ENCODE results near the gene ITGBL1. TPM values are rescaled to one million over a fixed set of nuclear protein-coding genes. Genes with fewer than 3 reads are reported as not detected.

ITGBL1 gene
- total and polyA plus RNA-seq, 2 donors (not counting 3 experiments of a cell fraction or from before 2014, with no cell fraction given) = 4.6 to 8.8 TPM

GRCh38 chr13:101511161-101511560 is 58.7 kb downstream of the ITGBL1 start:
- DNase-seq (ENCODE audit: low read depth, low spot score) (no peak), FAIRE-seq (no peak)
- H2AFZ ChIP-seq (ENCODE audit: low read depth, low read length) = no peak overlapping the region
- no peak overlapping the region for H3K9ac ChIP-seq (replicated peaks; ENCODE audit: extremely low read depth, insufficient read depth, low read length)
- no peak overlapping the region for H3K4me3 ChIP-seq (replicated peaks in 1 of 3; ENCODE audit: insufficient read depth in 1 of 3, low read depth in 1 of 3, low read length in 3 of 3)
- peaks cover 28% of the 10 kb centered on the region for H3K4me1 ChIP-seq (ENCODE audit: control insufficient read depth, extremely low read depth, insufficient read depth, low read length)
- no peak overlapping the region for H3K27ac ChIP-seq (ENCODE audit: insufficient read depth, low read depth, low read length)
- CTCF ChIA-PET = interaction anchor here (0.8 to 2.8 kb wide), 5 partner anchors 13 to 367 kb away, joined by 3 to 15 read pairs (median 3); no protein-coding TSS in a partner anchor
- no peaks in the 10 kb centered on the region for H3K9me1 ChIP-seq (replicated peaks; ENCODE audit: control insufficient read depth, extremely low read depth, insufficient read depth, low read length)
- no peaks in the 10 kb centered on the region for H4K20me1 ChIP-seq (replicated peaks; ENCODE audit: control insufficient read depth, extremely low read depth, insufficient read depth, low read length)
- no peaks in the 10 kb centered on the region for H3K36me3 ChIP-seq (ENCODE audit: control insufficient read depth in 2 of 2, extremely low read depth in 1 of 2, insufficient read depth in 2 of 2, low read length in 2 of 2)
- intact Hi-C loops (cut with micrococcal nuclease) (loop anchor here (5.0 kb wide), 1 partner anchor 406 kb away; no protein-coding TSS in a partner anchor), dilution Hi-C loops (cut with MboI; ENCODE audit: extremely low pct_ligation_motif_present, low sequenced_read_pairs) (loop anchor here (25.0 kb wide), 1 partner anchor 251 kb away; no protein-coding TSS in a partner anchor)
- no peak overlapping the region for H3K4me2 ChIP-seq (ENCODE audit: insufficient read depth, low read length)
- H3K9me3 ChIP-seq (replicated peaks; ENCODE audit: control insufficient read depth, insufficient read depth, low read length) = no peaks in the 10 kb centered on the region
- TF ChIP-seq, protein P1, sequence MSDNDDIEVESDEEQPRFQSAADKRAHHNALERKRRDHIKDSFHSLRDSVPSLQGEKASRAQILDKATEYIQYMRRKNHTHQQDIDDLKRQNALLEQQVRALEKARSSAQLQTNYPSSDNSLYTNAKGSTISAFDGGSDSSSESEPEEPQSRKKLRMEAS (IDR thresholded peaks at IDR 0.05; ENCODE audit: insufficient read depth, insufficient read length) = no peak
- TF ChIP-seq FOS (IDR thresholded peaks at IDR 0.05; ENCODE audit: borderline replicate concordance, insufficient read depth, low read length) (no peak), JUN (IDR thresholded peaks at IDR 0.05; ENCODE audit: borderline replicate concordance, insufficient read depth, insufficient read length, low read depth) (no peak), POLR2A (IDR thresholded peaks at IDR 0.05; ENCODE audit: low read depth, low read length) (no peak), EZH2 (IDR thresholded peaks at IDR 0.05; ENCODE audit: borderline replicate concordance, low read depth, low read length, severe bottlenecking) (no peak), GATA2 (IDR thresholded peaks at IDR 0.05; ENCODE audit: insufficient read depth, insufficient read length, low read depth, low read length) (no peak), POLR2AphosphoS5 (IDR thresholded peaks at IDR 0.05; ENCODE audit: insufficient read depth, low read depth, low read length) (no peak), MYC (IDR thresholded peaks at IDR 0.05; ENCODE audit: low read depth, low read length) (no peak)
- H3K79me2 ChIP-seq (ENCODE audit: control insufficient read depth, insufficient read depth, low read length) = no peaks in the 10 kb centered on the region
- POLR2A ChIA-PET = no interaction called here
- no peaks in the 10 kb centered on the region for H3K27me3 ChIP-seq (ENCODE audit: control insufficient read depth in 2 of 2, insufficient read depth in 2 of 2, low read length in 2 of 2)
- BruUV-seq (replicated peaks) = no TSS peak

Data from endothelial cell of umbilical vein (primary cell).